Transverse colon (tissue), 4 donors: ENCODE data around the gene GARIN1A. TPM values are rescaled to one million over a fixed set of nuclear protein-coding genes. Genes with fewer than 3 reads are reported as not detected.

Experiments
- DNase-seq: peaks from one replicate; pipeline ENCODE4 v3.0.0-alpha.2; 2019
- H3K27ac ChIP-seq, 4 donors: fragments of 200-600 bp; sonication (generic); 2 replicates each; pipeline ENCODE4 v1.5.1; 2016 to 2018; ENCODE audit warnings: inconsistent platforms in 4 of 4
- H3K27me3 ChIP-seq: fragments of 200-600 bp; sonication (generic); 2 replicates; pipeline ENCODE4 v1.5.1; 2017; ENCODE audit warnings: inconsistent platforms
- H3K36me3 ChIP-seq, 4 donors: fragments of 200-600 bp; sonication (generic); 2 replicates each; pipeline ENCODE4 v1.5.1; 2017 to 2019; ENCODE audit warnings: inconsistent platforms in 4 of 4
- H3K4me1 ChIP-seq, 4 donors: fragments of 200-600 bp; sonication (generic); 2 replicates each; pipeline ENCODE4 v1.5.1; 2017 to 2020; ENCODE audit warnings: inconsistent platforms in 4 of 4
- H3K4me3 ChIP-seq, 4 donors: fragments of 200-600 bp; sonication (generic); 1 replicate in 1 of 4; 2 replicates in 3 of 4; pipeline versions ENCODE4 v1.5.1 to v1.6.1; 2017 to 2019; ENCODE audit warnings: inconsistent platforms in 4 of 4
- H3K9me3 ChIP-seq, 2 donors: fragments of 200-600 bp; sonication (generic); 2 replicates each; pipeline ENCODE4 v1.5.1; 2017 to 2019; ENCODE audit warnings: inconsistent platforms in 2 of 2
- EP300 ChIP-seq: sonication (generic); formaldehyde crosslinking; IDR thresholded peaks from one replicate; pipeline ENCODE4 v1.6.1; 2017; ENCODE audit warnings: antibody characterized with exemption, low read depth
- POLR2A ChIP-seq: fragments of 450-650 bp; IDR thresholded peaks from one replicate; pipeline ENCODE4 v1.6.1; 2016; ENCODE audit warnings: antibody characterized with exemption, mild to moderate bottlenecking, moderate library complexity
- POLR2AphosphoS5 ChIP-seq, 3 donors: sonication (generic); formaldehyde crosslinking; IDR thresholded peaks; one replicate each; pipeline ENCODE4 v1.6.1; 2016; ENCODE audit warnings: antibody characterized with exemption in 3 of 3
- WGBS, 2 donors: methylation state at CpG; one replicate each; pipeline ENCODE4 v1.1.5; 2018; ENCODE audit warnings: low coverage in 1 of 2; 5-methylcytosine and 5-hydroxymethylcytosine counted together
- in situ Hi-C, 4 donors: fragments of 200-750 bp; cut with MboI; loops; one replicate each; pipeline versions ENCODE4 v1.15.0 to v1.15.1; 2017; ENCODE audit warnings: low sequenced_read_pairs in 3 of 4, low pct_ligation_motif_present in 1 of 4, low pct_unique_long_range_greater_than_20kb in 1 of 4
- intact Hi-C: fragments of 100-400 bp; cut with DNase I; formaldehyde crosslinking; loops from one replicate; pipeline ENCODE4 v1.15.1; 2023; ENCODE audit warnings: low total_unique reads
- total RNA-seq, 4 donors: library from RNA; depleted of rRNA; stranded (reverse); fragments of >200 nt; gene quantifications; one replicate each; pipeline ENCODE4 v1.1.0, GENCODE V29; 2016
- TF ChIP-seq, protein P1 (sequence below), 5 experiments: fragments of 200-600 bp in 3 of 5; fragments of 450-650 bp in 2 of 5; sonication (generic) in 3 of 5; IDR thresholded peaks; 1 replicate in 2 of 5; 2 replicates in 3 of 5; pipeline ENCODE4 v1.5.1; 2016 to 2017; ENCODE audit warnings: antibody characterized with exemption in 5 of 5, inconsistent platforms in 3 of 5, mild to moderate bottlenecking in 2 of 5, moderate library complexity in 1 of 5

The GARIN1A gene
- total RNA-seq, 4 donors from 2014 or later = 0.27 to 1.4 (median 0.48) TPM; not detected in 1

DNA sequence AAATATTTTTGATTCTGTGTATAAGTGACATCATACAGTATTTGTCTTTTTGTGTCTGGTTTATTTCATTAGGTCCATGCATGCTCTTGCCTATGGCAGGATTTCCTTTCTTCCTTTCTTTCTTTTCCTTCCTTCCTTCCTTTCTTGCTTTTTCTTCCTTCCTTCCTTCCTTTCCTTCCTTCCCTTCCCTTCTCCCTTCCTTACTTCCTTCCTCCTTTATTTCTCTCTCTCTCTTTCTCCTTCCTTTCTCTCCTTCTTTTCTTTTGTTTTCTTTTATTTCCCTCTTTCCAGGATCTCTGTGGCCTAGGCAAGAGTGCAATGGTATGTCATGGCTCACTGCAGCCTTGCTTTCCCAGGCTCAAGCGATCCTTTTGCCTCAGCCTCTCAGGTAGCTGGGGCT, 35.7 kb downstream of the GARIN1A start:
- H3K27me3 ChIP-seq = peaks cover 3% of the 10 kb centered on the region
- no peak overlapping the region for H3K4me3 ChIP-seq
- in situ Hi-C loops (no loop called here), intact Hi-C loops (no loop called here)
- no peak for DNase-seq
- WGBS, 2 donors = 90 to 91% methylated on average over 1 of the region's 1 CpG
- H3K9me3 ChIP-seq = no peaks in the 10 kb centered on the region
- no peak overlapping the region for H3K27ac ChIP-seq
- H3K4me1 ChIP-seq = no peaks in the 10 kb centered on the region
- TF ChIP-seq, protein P1, sequence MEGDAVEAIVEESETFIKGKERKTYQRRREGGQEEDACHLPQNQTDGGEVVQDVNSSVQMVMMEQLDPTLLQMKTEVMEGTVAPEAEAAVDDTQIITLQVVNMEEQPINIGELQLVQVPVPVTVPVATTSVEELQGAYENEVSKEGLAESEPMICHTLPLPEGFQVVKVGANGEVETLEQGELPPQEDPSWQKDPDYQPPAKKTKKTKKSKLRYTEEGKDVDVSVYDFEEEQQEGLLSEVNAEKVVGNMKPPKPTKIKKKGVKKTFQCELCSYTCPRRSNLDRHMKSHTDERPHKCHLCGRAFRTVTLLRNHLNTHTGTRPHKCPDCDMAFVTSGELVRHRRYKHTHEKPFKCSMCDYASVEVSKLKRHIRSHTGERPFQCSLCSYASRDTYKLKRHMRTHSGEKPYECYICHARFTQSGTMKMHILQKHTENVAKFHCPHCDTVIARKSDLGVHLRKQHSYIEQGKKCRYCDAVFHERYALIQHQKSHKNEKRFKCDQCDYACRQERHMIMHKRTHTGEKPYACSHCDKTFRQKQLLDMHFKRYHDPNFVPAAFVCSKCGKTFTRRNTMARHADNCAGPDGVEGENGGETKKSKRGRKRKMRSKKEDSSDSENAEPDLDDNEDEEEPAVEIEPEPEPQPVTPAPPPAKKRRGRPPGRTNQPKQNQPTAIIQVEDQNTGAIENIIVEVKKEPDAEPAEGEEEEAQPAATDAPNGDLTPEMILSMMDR (IDR thresholded peaks at IDR 0.05) = no peak
- no peak for TF ChIP-seq POLR2AphosphoS5 (IDR thresholded peaks at IDR 0.05)
- no peak for TF ChIP-seq POLR2A
- TF ChIP-seq EP300 = no peak
- no peaks in the 10 kb centered on the region for H3K36me3 ChIP-seq

DNA sequence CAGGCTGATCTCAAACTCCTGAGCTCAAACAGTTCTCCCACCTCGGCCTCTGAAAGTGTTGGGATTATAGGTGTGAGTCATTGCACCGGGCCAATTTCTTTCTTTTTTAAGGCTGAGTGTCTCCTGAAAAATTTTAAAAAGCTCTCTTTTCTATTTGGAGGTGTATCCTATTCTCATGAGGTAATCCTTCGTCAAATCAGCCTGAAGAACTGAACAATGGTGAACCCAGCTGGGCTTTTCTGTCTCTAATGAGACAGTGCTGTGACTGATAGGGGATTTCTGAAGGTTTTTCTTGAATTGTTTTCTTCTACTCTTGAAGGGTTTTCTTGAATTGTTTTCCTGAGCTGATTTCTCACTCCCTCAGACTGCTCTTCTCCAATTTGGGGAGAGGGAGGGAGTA, 36.1 kb downstream of the GARIN1A start:
- TF ChIP-seq EP300 = no peak
- TF ChIP-seq POLR2AphosphoS5 (IDR thresholded peaks at IDR 0.05) = no peak
- TF ChIP-seq POLR2A = no peak
- TF ChIP-seq, protein P1 (IDR thresholded peaks at IDR 0.05) = no peak
- peaks cover 6% of the 10 kb centered on the region for H3K27me3 ChIP-seq
- intact Hi-C loops (no loop called here), in situ Hi-C loops (no loop called here)
- no peaks in the 10 kb centered on the region for H3K36me3 ChIP-seq
- DNase-seq = no peak
- no peaks in the 10 kb centered on the region for H3K4me1 ChIP-seq
- no peak overlapping the region for H3K4me3 ChIP-seq
- WGBS, 2 donors = 89% methylated on average over 3 of the region's 3 CpGs; no CpG with 5 or more reads in 1 of the 2 donors
- H3K27ac ChIP-seq = no peak overlapping the region
- H3K9me3 ChIP-seq = no peaks in the 10 kb centered on the region

DNA sequence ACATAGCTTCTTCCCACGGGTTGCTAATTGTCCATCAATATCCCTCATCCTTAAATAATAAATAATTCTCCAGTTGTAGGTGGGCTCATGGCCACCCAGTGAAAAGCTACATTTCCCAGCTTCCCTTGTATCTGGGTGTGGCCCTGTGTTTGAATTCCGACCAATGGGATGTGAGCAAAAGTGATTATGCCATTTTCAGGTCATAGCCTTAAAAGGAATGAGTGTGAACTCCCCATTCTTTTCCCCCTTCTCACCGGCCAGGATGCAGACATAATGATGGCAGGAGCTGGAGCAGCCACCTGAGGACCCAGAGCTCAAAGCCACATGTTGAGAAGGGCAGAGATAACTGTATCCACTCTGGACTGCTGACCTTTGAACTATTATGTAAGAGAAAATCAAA, 36.7 kb downstream of the GARIN1A start:
- no peaks in the 10 kb centered on the region for H3K4me1 ChIP-seq
- H3K4me3 ChIP-seq = no peak overlapping the region
- H3K27me3 ChIP-seq = peaks cover 12% of the 10 kb centered on the region
- TF ChIP-seq EP300 (no peak), POLR2AphosphoS5 (IDR thresholded peaks at IDR 0.05) (no peak), POLR2A (no peak)
- TF ChIP-seq, protein P1 (IDR thresholded peaks at IDR 0.05) = no peak
- intact Hi-C loops = no loop called here
- no peaks in the 10 kb centered on the region for H3K9me3 ChIP-seq
- 63 to 82% methylated on average over 1 to 3 of the region's 3 CpGs for WGBS, 2 donors
- no peaks in the 10 kb centered on the region for H3K36me3 ChIP-seq
- in situ Hi-C loops = no loop called here
- DNase-seq = no peak
- H3K27ac ChIP-seq = no peak overlapping the region

DNA sequence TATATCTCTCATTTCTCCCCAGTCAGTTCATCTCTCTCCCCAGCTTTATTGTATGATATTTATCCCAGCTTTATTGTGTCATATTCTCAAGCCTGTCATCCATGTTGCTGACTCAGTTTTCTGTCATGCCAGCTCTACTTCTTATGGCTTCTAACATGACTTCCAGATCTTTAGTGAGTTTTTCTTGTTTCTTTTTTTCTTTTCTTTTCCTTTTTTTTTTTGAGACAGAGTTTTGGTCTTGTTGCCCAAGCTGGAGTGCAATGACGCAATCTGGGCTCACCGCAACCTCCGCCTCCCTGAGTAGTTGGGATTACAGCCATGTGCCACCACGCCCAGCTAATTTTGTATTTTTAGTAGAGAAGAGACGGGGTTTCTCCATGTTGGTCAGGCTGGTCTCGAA, 38.4 kb downstream of the GARIN1A start:
- in situ Hi-C loops = no loop called here
- H3K4me1 ChIP-seq = no peaks in the 10 kb centered on the region

More for the DNA sequence above, 38.4 kb downstream of the GARIN1A start:
- Histone ChIP-seq H3K36me3 (no peaks in the 10 kb centered on the region), H3K27ac (no peak overlapping the region), H3K9me3 (no peaks in the 10 kb centered on the region), H3K4me3 (no peak overlapping the region), H3K27me3 (peaks cover 15% of the 10 kb centered on the region)
- DNase-seq = no peak
- intact Hi-C loops = no loop called here
- TF ChIP-seq EP300 (no peak), POLR2A (no peak), POLR2AphosphoS5 (IDR thresholded peaks at IDR 0.05) (no peak)
- TF ChIP-seq, protein P1 (IDR thresholded peaks at IDR 0.05) = no peak
- 73 to 75% methylated on average over 2 to 6 of the region's 6 CpGs for WGBS, 2 donors
